ENCODE measurements around the gene OCA2. TPM values are rescaled to one million over a fixed set of nuclear protein-coding genes. Genes with fewer than 3 reads are reported as not detected.

The OCA2 gene
- polyA plus RNA-seq, 1 donor (not counting 4 experiments of a cell fraction or from before 2014, with no cell fraction given) = 0.05 TPM

- Histone ChIP-seq H3K4me2 (ENCODE audit: control insufficient read depth, extremely low read depth, insufficient read depth, low read depth, low read length) (no peak overlapping the region), H3K9me1 (ENCODE audit: control insufficient read depth, extremely low read depth, insufficient read depth, low read length) (no peaks in the 10 kb centered on the region), H3K4me3 (ENCODE audit: control insufficient read depth in 2 of 3, extremely low read depth in 1 of 3, insufficient read depth in 2 of 3, low read depth in 1 of 3, low read length in 3 of 3) (no peak overlapping the region), H3K27me3 (ENCODE audit: control insufficient read depth, extremely low read depth, insufficient read depth, low read length) (no peaks in the 10 kb centered on the region), H3K27ac (ENCODE audit: control insufficient read depth, insufficient read depth, low read length) (no peak overlapping the region), H4K20me1 (ENCODE audit: control insufficient read depth, extremely low read depth, insufficient read depth, low read length) (no peaks in the 10 kb centered on the region), H3K4me1 (ENCODE audit: control insufficient read depth, extremely low read depth, insufficient read depth, low read length) (no peaks in the 10 kb centered on the region), H3K79me2 (ENCODE audit: control insufficient read depth, insufficient read depth, low read length) (no peaks in the 10 kb centered on the region), H2AFZ (ENCODE audit: control insufficient read depth, low read length) (no peak overlapping the region), H3K9me3 (ENCODE audit: control insufficient read depth, low read depth, low read length) (no peaks in the 10 kb centered on the region), H3K36me3 (ENCODE audit: control insufficient read depth in 2 of 2, extremely low read depth in 1 of 2, insufficient read depth in 2 of 2, low read length in 2 of 2) (no peaks in the 10 kb centered on the region), H3K9ac (ENCODE audit: control insufficient read depth, extremely low read depth, insufficient read depth, low read length) (no peak overlapping the region)
- dilution Hi-C loops (cut with MboI; ENCODE audit: extremely low pct_ligation_motif_present, low sequenced_read_pairs) = no loop called here
- DNase-seq (ENCODE audit: low read depth, low spot score) (no peak), FAIRE-seq (peak; percentile 65)
- TF ChIP-seq CTCF (optimal IDR thresholded peaks at IDR 0.05 in 1 of 3, IDR thresholded peaks at IDR 0.05 in 1 of 3, conservative IDR thresholded peaks at IDR 0.05 in 1 of 3; ENCODE audit: extremely low read depth in 1 of 3, insufficient read depth in 2 of 3, low read length in 3 of 3) (peak; percentile 77 to 86 (median 83)), EZH2 (IDR thresholded peaks at IDR 0.05; ENCODE audit: low read length) (no peak)
These were observed 12.9 kb downstream of the OCA2 start for GRCh38 chr15:28086175-28086703.

GRCh38 chr15:28085489-28086174 lies 13.5 kb downstream of the OCA2 start:
- Histone ChIP-seq H3K4me1 (ENCODE audit: control insufficient read depth, extremely low read depth, insufficient read depth, low read length) (no peaks in the 10 kb centered on the region), H3K27me3 (ENCODE audit: control insufficient read depth, extremely low read depth, insufficient read depth, low read length) (no peaks in the 10 kb centered on the region), H3K9me3 (ENCODE audit: control insufficient read depth, low read depth, low read length) (no peaks in the 10 kb centered on the region), H3K4me3 (ENCODE audit: control insufficient read depth in 2 of 3, extremely low read depth in 1 of 3, insufficient read depth in 2 of 3, low read depth in 1 of 3, low read length in 3 of 3) (no peak overlapping the region), H3K9me1 (ENCODE audit: control insufficient read depth, extremely low read depth, insufficient read depth, low read length) (no peaks in the 10 kb centered on the region), H4K20me1 (ENCODE audit: control insufficient read depth, extremely low read depth, insufficient read depth, low read length) (no peaks in the 10 kb centered on the region), H3K36me3 (ENCODE audit: control insufficient read depth in 2 of 2, extremely low read depth in 1 of 2, insufficient read depth in 2 of 2, low read length in 2 of 2) (no peaks in the 10 kb centered on the region), H3K79me2 (ENCODE audit: control insufficient read depth, insufficient read depth, low read length) (no peaks in the 10 kb centered on the region), H2AFZ (ENCODE audit: control insufficient read depth, low read length) (no peak overlapping the region), H3K27ac (ENCODE audit: control insufficient read depth, insufficient read depth, low read length) (no peak overlapping the region), H3K4me2 (ENCODE audit: control insufficient read depth, extremely low read depth, insufficient read depth, low read depth, low read length) (no peak overlapping the region), H3K9ac (ENCODE audit: control insufficient read depth, extremely low read depth, insufficient read depth, low read length) (no peak overlapping the region)
- no peak for FAIRE-seq
- DNase-seq (ENCODE audit: low read depth, low spot score) = no peak
- TF ChIP-seq EZH2 (IDR thresholded peaks at IDR 0.05; ENCODE audit: low read length) = no peak
- TF ChIP-seq CTCF (optimal IDR thresholded peaks at IDR 0.05 in 1 of 3, IDR thresholded peaks at IDR 0.05 in 1 of 3, conservative IDR thresholded peaks at IDR 0.05 in 1 of 3; ENCODE audit: extremely low read depth in 1 of 3, insufficient read depth in 2 of 3, low read length in 3 of 3) = no peak
- dilution Hi-C loops (cut with MboI; ENCODE audit: extremely low pct_ligation_motif_present, low sequenced_read_pairs) = no loop called here
